AG04450 (cell line): ENCODE results near the gene NTM. TPM values are rescaled to one million over a fixed set of nuclear protein-coding genes. Genes with fewer than 3 reads are reported as not detected.

Experiments used
- CTCF ChIA-PET: fragments of 300-600, 350-600 bp; formaldehyde crosslinking; extraction: SDS; loops from one replicate; lab custom pipeline; 2022; ENCODE audit warnings: antibody characterized with exemption, inconsistent platforms; lab: Charles Lee
- POLR2A ChIA-PET: fragments of 350-600 bp; formaldehyde crosslinking; extraction: SDS; loops from one replicate; lab custom pipeline; 2021; ENCODE audit warnings: antibody characterized with exemption, inconsistent platforms; lab: Yijun Ruan, JAX
- DNase-seq: peaks from one replicate; pipeline ENCODE4 v3.0.0-alpha.2; 2011; ENCODE audit warnings: low read depth, low spot score
- H3K27ac ChIP-seq: one replicate; pipeline ENCODE4 v1.5.1; 2012; ENCODE audit warnings: low read depth, low read length, control low read depth
- H3K27me3 ChIP-seq: one replicate; pipeline ENCODE4 v1.6.0; 2012; ENCODE audit warnings: low read length; ENCODE audit not compliant: control insufficient read depth, insufficient read depth
- H3K4me3 ChIP-seq: 2 replicates; pipeline ENCODE4 v1.5.1; 2011; ENCODE audit warnings: mild to moderate bottlenecking, low read depth, low read length, control low read depth
- H3K9me3 ChIP-seq: 2 replicates; pipeline ENCODE4 v1.5.1; 2012; ENCODE audit warnings: low read length; ENCODE audit not compliant: control insufficient read depth, insufficient read depth
- polyA plus RNA-seq: library from polyadenylated mRNA; depleted of rRNA; stranded (reverse); fragments of >200 nt; gene quantifications from 2 replicates; pipeline ENCODE4 v1.2.3, GENCODE V29; 2011
- TF ChIP-seq, protein P1 (sequence below): IDR thresholded peaks from 2 replicates; pipeline ENCODE4 v1.5.1; 2011; ENCODE audit warnings: low read depth, low read length, control low read depth, inconsistent platforms

The NTM gene
- polyA plus RNA-seq, 1 experiment = 26.9 TPM

DNA sequence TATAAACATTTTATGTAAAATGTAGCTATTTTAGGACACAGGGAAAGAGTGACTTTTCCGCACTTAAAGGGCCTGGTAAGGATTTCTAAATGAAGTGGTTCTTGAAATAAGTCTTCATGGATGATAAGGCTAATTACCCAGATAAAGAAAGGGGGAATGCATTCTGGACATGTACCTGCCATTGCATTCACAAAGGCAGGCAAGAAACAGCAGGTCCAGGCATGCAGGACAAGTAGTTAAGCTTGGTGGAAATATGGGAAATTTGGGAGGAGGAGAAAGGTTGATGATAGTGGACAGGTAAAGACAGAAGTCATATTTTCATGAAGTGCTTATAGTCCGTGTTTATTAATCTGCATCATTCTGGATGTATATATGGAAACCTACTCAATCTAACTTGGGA, 621.2 kb downstream of the NTM start:
- TF ChIP-seq, protein P1, sequence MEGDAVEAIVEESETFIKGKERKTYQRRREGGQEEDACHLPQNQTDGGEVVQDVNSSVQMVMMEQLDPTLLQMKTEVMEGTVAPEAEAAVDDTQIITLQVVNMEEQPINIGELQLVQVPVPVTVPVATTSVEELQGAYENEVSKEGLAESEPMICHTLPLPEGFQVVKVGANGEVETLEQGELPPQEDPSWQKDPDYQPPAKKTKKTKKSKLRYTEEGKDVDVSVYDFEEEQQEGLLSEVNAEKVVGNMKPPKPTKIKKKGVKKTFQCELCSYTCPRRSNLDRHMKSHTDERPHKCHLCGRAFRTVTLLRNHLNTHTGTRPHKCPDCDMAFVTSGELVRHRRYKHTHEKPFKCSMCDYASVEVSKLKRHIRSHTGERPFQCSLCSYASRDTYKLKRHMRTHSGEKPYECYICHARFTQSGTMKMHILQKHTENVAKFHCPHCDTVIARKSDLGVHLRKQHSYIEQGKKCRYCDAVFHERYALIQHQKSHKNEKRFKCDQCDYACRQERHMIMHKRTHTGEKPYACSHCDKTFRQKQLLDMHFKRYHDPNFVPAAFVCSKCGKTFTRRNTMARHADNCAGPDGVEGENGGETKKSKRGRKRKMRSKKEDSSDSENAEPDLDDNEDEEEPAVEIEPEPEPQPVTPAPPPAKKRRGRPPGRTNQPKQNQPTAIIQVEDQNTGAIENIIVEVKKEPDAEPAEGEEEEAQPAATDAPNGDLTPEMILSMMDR = no peak
- Histone ChIP-seq H3K27ac (no peak overlapping the region), H3K4me3 (no peak overlapping the region), H3K27me3 (no peaks in the 10 kb centered on the region), H3K9me3 (peaks cover 10% of the 10 kb centered on the region)
- POLR2A ChIA-PET = no interaction called here
- DNase-seq = no peak
- CTCF ChIA-PET = interaction anchor here (2.5 kb wide), 1 partner anchor 37 kb away, joined by 12 read pairs; no protein-coding TSS in a partner anchor

GRCh38 chr11:131993246-131993645, 622.8 kb downstream of the NTM start:
- no peak overlapping the region for H3K27ac ChIP-seq
- DNase-seq = no peak
- H3K4me3 ChIP-seq = no peak overlapping the region
- H3K27me3 ChIP-seq = no peaks in the 10 kb centered on the region
- ChIA-PET POLR2A (no interaction called here), CTCF (interaction anchor here (0.6 to 1.3 kb wide), 3 partner anchors 36 to 134 kb away, joined by 3 to 9 read pairs (median 4); no protein-coding TSS in a partner anchor)
- peaks cover 10% of the 10 kb centered on the region for H3K9me3 ChIP-seq
- TF ChIP-seq, protein P1 = no peak

DNA sequence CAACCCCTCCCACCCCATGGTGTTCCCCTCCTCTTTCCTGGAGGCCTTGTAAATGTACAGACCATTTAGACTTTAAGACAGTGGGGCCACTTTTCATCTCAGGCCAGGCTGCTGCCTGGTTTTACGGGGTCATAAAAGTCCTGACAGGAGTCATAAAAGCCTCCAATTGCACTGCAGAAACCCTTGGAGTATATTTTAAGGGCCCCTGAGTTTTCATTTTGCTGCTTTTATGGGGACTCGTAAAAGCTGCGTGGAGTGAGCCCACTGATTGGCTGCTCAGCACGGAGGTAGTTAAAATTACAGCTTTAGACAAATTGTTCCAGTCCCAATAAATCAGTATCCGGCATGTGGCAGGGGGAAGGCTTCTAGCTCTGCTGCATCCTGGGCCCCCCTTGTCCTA, 627.6 kb downstream of the NTM start:
- DNase-seq = no peak
- Histone ChIP-seq H3K9me3 (peaks cover 10% of the 10 kb centered on the region), H3K27me3 (no peaks in the 10 kb centered on the region), H3K27ac (no peak overlapping the region), H3K4me3 (no peak overlapping the region)
- ChIA-PET POLR2A (no interaction called here), CTCF (interaction anchor here (0.5 to 0.9 kb wide), 2 partner anchors 85 to 1014 kb away, joined by 3 read pairs; no protein-coding TSS in a partner anchor)
- TF ChIP-seq, protein P1 = no peak

GRCh38 chr11:131999084-131999483, 628.7 kb downstream of the NTM start:
- H3K27ac ChIP-seq = no peak overlapping the region
- DNase-seq = no peak
- H3K4me3 ChIP-seq = no peak overlapping the region
- ChIA-PET CTCF (no interaction called here), POLR2A (no interaction called here)
- peaks cover 10% of the 10 kb centered on the region for H3K9me3 ChIP-seq
- TF ChIP-seq, protein P1 = no peak
- no peaks in the 10 kb centered on the region for H3K27me3 ChIP-seq

- Histone ChIP-seq H3K4me3 (no peak overlapping the region), H3K9me3 (peaks cover 10% of the 10 kb centered on the region), H3K27me3 (no peaks in the 10 kb centered on the region), H3K27ac (no peak overlapping the region)
- ChIA-PET CTCF (no interaction called here), POLR2A (no interaction called here)
- TF ChIP-seq, protein P1 = no peak
- no peak for DNase-seq
Measured at GRCh38 chr11:131999955-132000354, 629.5 kb downstream of the NTM start.
